H9 (cell line): ENCODE results near the gene CYP2J2. TPM values are rescaled to one million over a fixed set of nuclear protein-coding genes. Genes with fewer than 3 reads are reported as not detected.

Experiments used
- DNase-seq: peaks from one replicate; pipeline ENCODE4 v3.0.0-alpha.2; 2017
- H2AFZ ChIP-seq: one replicate; pipeline ENCODE4 v1.6.1; 2013; ENCODE audit warnings: mild to moderate bottlenecking, low read length, control low read depth, moderate library complexity
- H2AK5ac ChIP-seq: 2 replicates; pipeline ENCODE4 v1.6.1; 2013; ENCODE audit warnings: low read length, control low read depth, mixed read lengths; ENCODE audit not compliant: insufficient read length
- H2BK120ac ChIP-seq: one replicate; pipeline ENCODE4 v1.6.1; 2013; ENCODE audit warnings: low read depth, mild to moderate bottlenecking, low read length, control low read depth, inconsistent platforms; ENCODE audit not compliant: poor library complexity, severe bottlenecking
- H2BK12ac ChIP-seq: 2 replicates; pipeline ENCODE4 v1.6.1; 2013; ENCODE audit warnings: low read length, control low read depth, mixed read lengths, low read depth; ENCODE audit not compliant: insufficient read length
- H2BK15ac ChIP-seq: 2 replicates; pipeline ENCODE4 v1.6.1; 2013; ENCODE audit warnings: low read depth, low read length, control low read depth
- H2BK20ac ChIP-seq: one replicate; pipeline ENCODE4 v1.6.1; 2013; ENCODE audit warnings: low read depth, mild to moderate bottlenecking, low read length, control low read depth, inconsistent platforms; ENCODE audit not compliant: poor library complexity, severe bottlenecking
- H2BK5ac ChIP-seq: 2 replicates; pipeline ENCODE4 v1.6.1; 2013; ENCODE audit warnings: low read length, control low read depth, mixed read lengths; ENCODE audit not compliant: insufficient read length
- H3K14ac ChIP-seq: 2 replicates; pipeline ENCODE4 v1.6.1; 2013; ENCODE audit warnings: low read length, control low read depth; ENCODE audit not compliant: insufficient read depth
- H3K18ac ChIP-seq: 2 replicates; pipeline ENCODE4 v1.6.1; 2013; ENCODE audit warnings: low read depth, mild to moderate bottlenecking, mixed read lengths, low read length, control low read depth; ENCODE audit not compliant: insufficient read length
- H3K23ac ChIP-seq: 2 replicates; pipeline ENCODE4 v1.6.1; 2013; ENCODE audit warnings: low read length, control low read depth, mixed read lengths, low read depth; ENCODE audit not compliant: insufficient read length
- H3K23me2 ChIP-seq: 2 replicates; pipeline ENCODE4 v1.6.1; 2013; ENCODE audit warnings: low read depth, mild to moderate bottlenecking, mixed read lengths, low read length, control low read depth; ENCODE audit not compliant: insufficient read length, poor library complexity, severe bottlenecking
- H3K27ac ChIP-seq: 2 replicates; pipeline ENCODE4 v1.5.1; 2013; ENCODE audit warnings: low read length, control low read depth, mixed read lengths, low read depth; ENCODE audit not compliant: insufficient read length
- H3K27me3 ChIP-seq: 2 replicates; pipeline ENCODE4 v1.6.1; 2013; ENCODE audit warnings: low read length, control low read depth, inconsistent platforms; ENCODE audit not compliant: insufficient read depth
- H3K4ac ChIP-seq: 2 replicates; pipeline ENCODE4 v1.6.1; 2013; ENCODE audit warnings: low read depth, mild to moderate bottlenecking, control low read depth, inconsistent platforms, low read length, moderate library complexity
- H3K4me1 ChIP-seq: 2 replicates; pipeline ENCODE4 v1.6.1; 2013; ENCODE audit warnings: low read length, control low read depth, inconsistent platforms; ENCODE audit not compliant: insufficient read depth
- H3K4me2 ChIP-seq: 2 replicates; pipeline ENCODE4 v1.6.1; 2013; ENCODE audit warnings: low read length, control low read depth, mixed read lengths; ENCODE audit not compliant: insufficient read length, insufficient read depth
- H3K56ac ChIP-seq: 2 replicates; pipeline ENCODE4 v1.6.1; 2013; ENCODE audit warnings: low read depth, mild to moderate bottlenecking, mixed read lengths, low read length, control low read depth; ENCODE audit not compliant: insufficient read length
- H3K79me1 ChIP-seq: 2 replicates; pipeline ENCODE4 v1.6.1; 2013; ENCODE audit warnings: low read depth, mild to moderate bottlenecking, moderate library complexity, low read length, control low read depth, inconsistent platforms; ENCODE audit not compliant: insufficient read depth, poor library complexity, severe bottlenecking
- H3K79me2 ChIP-seq: 2 replicates; pipeline ENCODE4 v1.6.1; 2013; ENCODE audit warnings: low read length, control low read depth, inconsistent platforms; ENCODE audit not compliant: insufficient read depth
- H3K9ac ChIP-seq: 2 replicates; pipeline ENCODE4 v1.6.1; 2013; ENCODE audit warnings: low read length, control low read depth, mixed read lengths; ENCODE audit not compliant: insufficient read length; ENCODE audit errors: extremely low read depth
- H3K9me3 ChIP-seq: one replicate; pipeline ENCODE4 v1.6.1; 2013; ENCODE audit warnings: low read depth, low read length, inconsistent platforms; ENCODE audit not compliant: control insufficient read depth
- H3T11ph ChIP-seq: one replicate; pipeline ENCODE4 v1.6.1; 2013; ENCODE audit warnings: mild to moderate bottlenecking, low read length, control low read depth, inconsistent platforms
- H4K20me1 ChIP-seq: one replicate; pipeline ENCODE4 v1.6.1; 2013; ENCODE audit not compliant: control insufficient read depth, insufficient read length, insufficient read depth
- H4K5ac ChIP-seq: 2 replicates; pipeline ENCODE4 v1.6.1; 2013; ENCODE audit warnings: low read depth, mild to moderate bottlenecking, mixed read lengths, low read length, control low read depth; ENCODE audit not compliant: insufficient read length
- H4K8ac ChIP-seq: replicated peaks from 2 replicates; pipeline ENCODE4 v1.6.1; 2013; ENCODE audit warnings: low read length, control low read depth, mixed read lengths, low read depth; ENCODE audit not compliant: insufficient read length
- H4K91ac ChIP-seq: 2 replicates; pipeline ENCODE4 v1.6.1; 2013; ENCODE audit warnings: low read depth, mild to moderate bottlenecking, moderate library complexity, mixed read lengths, low read length, control low read depth; ENCODE audit not compliant: insufficient read length
- H3K27ac Mint-ChIP-seq, 3 experiments: 2 replicates in 2 of 3; 3 replicates in 1 of 3; pipeline ENCODE4 v1.8.0; 2020 to 2021; ENCODE audit warnings: mixed read lengths in 3 of 3, mild to moderate bottlenecking in 1 of 3, moderate library complexity in 1 of 3
- H3K27me3 Mint-ChIP-seq: 2 replicates; pipeline ENCODE4 v1.8.0; 2021; ENCODE audit warnings: low read depth, mild to moderate bottlenecking, moderate library complexity, mixed read lengths
- H3K36me3 Mint-ChIP-seq, 3 experiments: 2 replicates in 2 of 3; 3 replicates in 1 of 3; pipeline ENCODE4 v1.8.0; 2020 to 2021; ENCODE audit warnings: low read depth in 3 of 3, mixed read lengths in 3 of 3; ENCODE audit not compliant: insufficient read depth in 1 of 3
- H3K4me1 Mint-ChIP-seq, 2 experiments: 2 replicates each; pipeline ENCODE4 v1.8.0; 2020; ENCODE audit warnings: mixed read lengths in 2 of 2
- H3K4me3 Mint-ChIP-seq, 2 experiments: 2 replicates in 1 of 2; 3 replicates in 1 of 2; pipeline ENCODE4 v1.8.0; 2020 to 2021; ENCODE audit warnings: mild to moderate bottlenecking in 2 of 2, mixed read lengths in 2 of 2, moderate library complexity in 1 of 2
- H3K9me3 Mint-ChIP-seq, 2 experiments: 2 replicates in 1 of 2; 3 replicates in 1 of 2; pipeline ENCODE4 v1.8.0; 2020; ENCODE audit warnings: mild to moderate bottlenecking in 2 of 2, mixed read lengths in 2 of 2, moderate library complexity in 1 of 2
- whole genome bisulfite sequencing: extraction: QIAGEN DNeasy Blood & Tissue Kit; methylation state at CpG from one replicate; pipeline ENCODE4 v1.1.7; 2013; ENCODE audit warnings: missing lambda C conversion rate, low lambda C conversion rate, mixed read lengths; ENCODE audit not compliant: insufficient read length; ENCODE audit errors: extremely low coverage; 5-methylcytosine and 5-hydroxymethylcytosine counted together
- total RNA-seq: library from RNA; stranded (reverse); gene quantifications from 2 replicates; pipeline ENCODE4 v1.2.1, GENCODE V29; 2021
- TF ChIP-seq, protein P1 (sequence below): fragments of 200-600 bp; sonication (generic); conservative IDR thresholded peaks from 3 replicates; pipeline ENCODE4 v1.8.0; 2021; ENCODE audit warnings: antibody characterized with exemption, mild to moderate bottlenecking

CYP2J2 gene
- total RNA-seq, 1 experiment from 2014 or later = 0.57 TPM

- H2BK20ac ChIP-seq = no peak overlapping the region
- H3K27me3 ChIP-seq = no peaks in the 10 kb centered on the region
- TF ChIP-seq, protein P1, sequence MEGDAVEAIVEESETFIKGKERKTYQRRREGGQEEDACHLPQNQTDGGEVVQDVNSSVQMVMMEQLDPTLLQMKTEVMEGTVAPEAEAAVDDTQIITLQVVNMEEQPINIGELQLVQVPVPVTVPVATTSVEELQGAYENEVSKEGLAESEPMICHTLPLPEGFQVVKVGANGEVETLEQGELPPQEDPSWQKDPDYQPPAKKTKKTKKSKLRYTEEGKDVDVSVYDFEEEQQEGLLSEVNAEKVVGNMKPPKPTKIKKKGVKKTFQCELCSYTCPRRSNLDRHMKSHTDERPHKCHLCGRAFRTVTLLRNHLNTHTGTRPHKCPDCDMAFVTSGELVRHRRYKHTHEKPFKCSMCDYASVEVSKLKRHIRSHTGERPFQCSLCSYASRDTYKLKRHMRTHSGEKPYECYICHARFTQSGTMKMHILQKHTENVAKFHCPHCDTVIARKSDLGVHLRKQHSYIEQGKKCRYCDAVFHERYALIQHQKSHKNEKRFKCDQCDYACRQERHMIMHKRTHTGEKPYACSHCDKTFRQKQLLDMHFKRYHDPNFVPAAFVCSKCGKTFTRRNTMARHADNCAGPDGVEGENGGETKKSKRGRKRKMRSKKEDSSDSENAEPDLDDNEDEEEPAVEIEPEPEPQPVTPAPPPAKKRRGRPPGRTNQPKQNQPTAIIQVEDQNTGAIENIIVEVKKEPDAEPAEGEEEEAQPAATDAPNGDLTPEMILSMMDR = no peak
- no peak overlapping the region for H3K4ac ChIP-seq
- no peak overlapping the region for H2AK5ac ChIP-seq
- H3K4me1 Mint-ChIP-seq = 0 out of 4 replicates have a peak, but pooled peaks cover 0 to 2% of the 10 kb centered on the region in 2 experiments
- no peaks in the 10 kb centered on the region for H3K4me1 ChIP-seq
- H3K9me3 ChIP-seq = no peaks in the 10 kb centered on the region
- H3K9me3 Mint-ChIP-seq = no peaks in the 10 kb centered on the region
- H3K27ac Mint-ChIP-seq = no peak overlapping the region
- H3K14ac ChIP-seq = no peak overlapping the region
- H3K79me1 ChIP-seq = no peaks in the 10 kb centered on the region
- no peak overlapping the region for H4K5ac ChIP-seq
- no peak overlapping the region for H3T11ph ChIP-seq
- no peak overlapping the region for H2AFZ ChIP-seq
- H3K56ac ChIP-seq = no peak overlapping the region
- H2BK15ac ChIP-seq = no peak overlapping the region
- no peak overlapping the region for H2BK5ac ChIP-seq
- H3K4me2 ChIP-seq = no peak overlapping the region
- no peak overlapping the region for H3K9ac ChIP-seq
- WGBS = no CpG with 5 or more reads among the region's 6 CpGs
- H3K27ac ChIP-seq = no peak overlapping the region
- no peak overlapping the region for H2BK12ac ChIP-seq
- H3K23ac ChIP-seq = no peak overlapping the region
- H3K18ac ChIP-seq = no peak overlapping the region
- peaks cover 2% of the 10 kb centered on the region; the same call in 1 of the 2 replicates for H3K27me3 Mint-ChIP-seq
- H3K4me3 Mint-ChIP-seq = no peak overlapping the region
- no peak overlapping the region for H4K91ac ChIP-seq
- H3K36me3 Mint-ChIP-seq = no peaks in the 10 kb centered on the region
- peaks cover 6% of the 10 kb centered on the region for H3K23me2 ChIP-seq
- no peak for DNase-seq
- H4K20me1 ChIP-seq = no peaks in the 10 kb centered on the region
- no peaks in the 10 kb centered on the region for H3K79me2 ChIP-seq
- H4K8ac ChIP-seq = no peak overlapping the region
- no peak overlapping the region for H2BK120ac ChIP-seq
These were observed 40.6 kb upstream of the CYP2J2 start for GRCh38 chr1:59967141-59967697.
